AG04449 (cell line): ENCODE measurements around the gene ONECUT3.
"Not testable (repeated sequence)": the region's sequence is repeated elsewhere in the genome, so short reads cannot be mapped to it uniquely, and the experiment has no call there.

Experiments
- CTCF ChIA-PET: fragments of 350-600 bp; formaldehyde crosslinking; extraction: SDS; loops from one replicate; lab custom pipeline; 2021; ENCODE audit warnings: antibody characterized with exemption; lab: Yijun Ruan, JAX
- POLR2A ChIA-PET: fragments of 400-600, 350-600 bp; formaldehyde crosslinking; extraction: SDS; loops from one replicate; lab custom pipeline; 2020; ENCODE audit warnings: antibody characterized with exemption, inconsistent platforms; lab: Yijun Ruan, JAX
- DNase-seq: peaks from one replicate; pipeline ENCODE4 v3.0.0-alpha.2; 2010; ENCODE audit warnings: low read depth, low spot score
- H3K4me3 ChIP-seq: 2 replicates; pipeline ENCODE4 v1.5.1; 2011; ENCODE audit warnings: low read depth, mild to moderate bottlenecking, control low read depth, low read length
- CTCF ChIP-seq: IDR thresholded peaks from one replicate; pipeline ENCODE4 v1.5.1; 2011; ENCODE audit warnings: mild to moderate bottlenecking, moderate library complexity, low read length, control low read depth, inconsistent platforms; ENCODE audit not compliant: insufficient read depth; ENCODE audit errors: missing control alignments

The ONECUT3 gene

GRCh38 chr19:1757468-1758230 lies 4.3 kb downstream of the ONECUT3 start:
- no peak for TF ChIP-seq CTCF
- POLR2A ChIA-PET, result no interaction called here
- no peak for DNase-seq
- CTCF ChIA-PET, result interaction anchor here (1.1 to 1.6 kb wide), 2 partner anchors 9 to 14 kb away, joined by 3 to 4 read pairs; no protein-coding TSS in a partner anchor
- H3K4me3 ChIP-seq, result no peak overlapping the region

GRCh38 chr19:1758231-1758577 lies 4.9 kb downstream of the ONECUT3 start:
- no peak for TF ChIP-seq CTCF
- ChIA-PET CTCF (interaction anchor here (0.8 to 1.1 kb wide), 2 partner anchors 9 to 86 kb away, joined by 3 read pairs; no protein-coding TSS in a partner anchor), POLR2A (no interaction called here)
- no peak overlapping the region for H3K4me3 ChIP-seq
- DNase-seq, result no peak

GRCh38 chr19:1758959-1759903 lies 5.9 kb downstream of the ONECUT3 start:
- CTCF ChIA-PET, result interaction anchor here (0.6 to 2.8 kb wide), 5 partner anchors 8 to 213 kb away, joined by 3 to 10 read pairs (median 3); no protein-coding TSS in a partner anchor

GRCh38 chr19:1760020-1760419 lies 6.7 kb downstream of the ONECUT3 start:
- ChIA-PET CTCF (interaction anchor here (0.6 to 2.8 kb wide), 3 partner anchors 22 to 214 kb away, joined by 3 to 10 read pairs (median 3); no protein-coding TSS in a partner anchor), POLR2A (no interaction called here)
- H3K4me3 ChIP-seq, result no peak overlapping the region
- TF ChIP-seq CTCF, result no peak
- no peak for DNase-seq

More at GRCh38 chr19:1758959-1759903, 5.9 kb downstream of the ONECUT3 start:
- POLR2A ChIA-PET, result no interaction called here
- TF ChIP-seq CTCF, result no peak
- H3K4me3 ChIP-seq, result no peak overlapping the region
- DNase-seq, result no peak

GRCh38 chr19:1760786-1761527 lies 7.7 kb downstream of the ONECUT3 start:
- H3K4me3 ChIP-seq, POLR2A ChIA-PET, DNase-seq: not testable (repeated sequence)
- CTCF ChIA-PET, result interaction anchor here (0.9 to 2.8 kb wide), 2 partner anchors 21 to 89 kb away, joined by 3 to 10 read pairs; no protein-coding TSS in a partner anchor
